ENCODE measurements around the gene ADARB1. TPM values are rescaled to one million over a fixed set of nuclear protein-coding genes. Genes with fewer than 3 reads are reported as not detected.

The ADARB1 gene
- total and polyA plus RNA-seq, 2 of the 8 experiments (the other 6 are each of a cell fraction or from before 2014, with no cell fraction given) = 4.7 to 14.9 TPM

DNA sequence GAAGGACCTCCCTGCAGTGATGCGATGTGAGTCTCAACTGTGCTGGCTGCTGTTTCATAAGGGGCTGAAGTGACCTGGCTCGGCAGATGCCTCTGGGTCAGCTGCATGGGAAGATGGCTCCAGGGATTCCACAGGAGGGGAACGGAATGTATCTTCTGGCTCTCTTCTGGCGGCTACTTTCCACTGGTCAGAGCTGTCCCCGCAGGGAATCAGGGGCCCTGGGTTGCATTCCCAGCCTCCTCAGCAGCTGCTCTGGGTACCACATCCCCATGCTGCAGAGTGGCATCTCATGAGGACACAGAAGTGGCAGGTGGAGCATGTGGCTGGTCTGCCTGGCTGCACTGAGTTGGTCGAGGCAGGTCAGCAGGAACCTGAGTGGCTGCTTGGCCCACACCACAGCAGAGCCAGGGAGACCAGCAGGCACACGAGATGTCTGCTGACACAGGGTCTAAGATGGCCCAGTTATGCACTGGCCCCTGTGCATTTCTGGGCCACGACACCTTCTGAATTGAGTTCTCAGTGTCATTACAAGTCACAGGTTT, 170.5 kb downstream of the ADARB1 start:
- H4K20me1 ChIP-seq (replicated peaks in 1 of 2; ENCODE audit: control insufficient read depth in 1 of 2, insufficient read depth in 2 of 2, low read length in 2 of 2) = no peaks in the 10 kb centered on the region
- H3K4me1 ChIP-seq (replicated peaks in 1 of 4; ENCODE audit: control insufficient read depth in 3 of 4, insufficient read depth in 4 of 4, low read length in 3 of 4) = peaks cover 0 to 13% (median 7%) of the 10 kb centered on the region in 4 experiments; a peak in 5 of 7 replicates
- H3K4ac ChIP-seq (replicated peaks; ENCODE audit: insufficient read length, low read depth, low read length) = no peak overlapping the region
- no peak overlapping the region for H3K56ac ChIP-seq (replicated peaks; ENCODE audit: insufficient read length, low read depth, low read length)
- no peak overlapping the region for H2BK15ac ChIP-seq (ENCODE audit: low read length)
- FAIRE-seq (no peak), DNase-seq (ENCODE audit: low read depth in 1 of 2, low spot score in 2 of 2) (no peak)
- no peaks in the 10 kb centered on the region; a peak in 1 of 7 replicates for H3K27me3 ChIP-seq (replicated peaks in 1 of 4; ENCODE audit: control insufficient read depth in 3 of 4, extremely low read depth in 1 of 4, insufficient read depth in 3 of 4, low read length in 3 of 4)
- no peak overlapping the region for H3K4me3 ChIP-seq (ENCODE audit: extremely low read depth in 1 of 4, insufficient read depth in 2 of 4, low read depth in 3 of 4, low read length in 4 of 4)
- no peak overlapping the region for H3K23ac ChIP-seq (ENCODE audit: insufficient read length)
- no peak overlapping the region; the same call in 1 of the 2 replicates for H2AFZ ChIP-seq (ENCODE audit: low read length)
- H3K23me2 ChIP-seq (ENCODE audit: low read depth, low read length) = no peaks in the 10 kb centered on the region
- H4K8ac ChIP-seq (ENCODE audit: extremely low read depth, insufficient read depth, low read length) = no peak overlapping the region; the same call in 1 of the 2 replicates
- H3K36me3 ChIP-seq (ENCODE audit: control insufficient read depth in 2 of 4, insufficient read depth in 4 of 4, low read length in 3 of 4) = no peaks in the 10 kb centered on the region
- H3K18ac ChIP-seq (ENCODE audit: extremely low read depth, low read length) = no peak overlapping the region
- no peak overlapping the region for H4K91ac ChIP-seq (replicated peaks; ENCODE audit: insufficient read length, low read length)
- H3K4me2 ChIP-seq (ENCODE audit: insufficient read depth in 1 of 2, low read depth in 2 of 2, low read length in 2 of 2) = no peak overlapping the region
- peaks cover 6 to 15% of the 10 kb centered on the region in 2 experiments; a peak in 3 of 4 replicates for H3K9me3 ChIP-seq (ENCODE audit: insufficient read depth in 2 of 2, low read depth in 1 of 2, low read length in 1 of 2)
- no peak overlapping the region for H2AK5ac ChIP-seq (ENCODE audit: low read depth, low read length)
- no peak overlapping the region for H3K14ac ChIP-seq (ENCODE audit: insufficient read length)
- H2BK120ac ChIP-seq (replicated peaks; ENCODE audit: low read depth, low read length) = no peak overlapping the region
- no peaks in the 10 kb centered on the region for H3K79me1 ChIP-seq (ENCODE audit: low read depth, low read length)
- no peak overlapping the region for H2BK5ac ChIP-seq (ENCODE audit: low read depth, low read length)
- H2BK12ac ChIP-seq (ENCODE audit: low read depth, low read length) = no peak overlapping the region
- CTCF ChIA-PET (ENCODE audit: partially characterized antibody) = no interaction called here
- H3K9ac ChIP-seq (replicated peaks in 1 of 4; ENCODE audit: extremely low read depth in 1 of 4, low read depth in 3 of 4, low read length in 3 of 4) = no peak overlapping the region
- H3K79me2 ChIP-seq (ENCODE audit: control insufficient read depth in 1 of 2, insufficient read depth in 2 of 2, low read length in 2 of 2) = no peaks in the 10 kb centered on the region
- POLR2A ChIA-PET (ENCODE audit: partially characterized antibody) = interaction anchor here (1.1 kb wide), 1 partner anchor 9 kb away, joined by 3 read pairs; no protein-coding TSS in a partner anchor
- H4K5ac ChIP-seq (ENCODE audit: insufficient read length, low read depth, low read length) = no peak overlapping the region
- 83% methylated on average over 7 of the region's 8 CpGs; no CpG with 5 or more reads in 1 of the 2 experiments for WGBS, 2 experiments (ENCODE audit: extremely low coverage in 1 of 2, insufficient coverage in 1 of 2, insufficient read length in 1 of 2, insufficient replicate concordance in 2 of 2, low coverage in 1 of 2, low lambda C conversion rate in 2 of 2, missing lambda C conversion rate in 1 of 2)
- no peak overlapping the region for H3K27ac ChIP-seq (ENCODE audit: low read depth, low read length)
- no peak overlapping the region for H2BK20ac ChIP-seq (ENCODE audit: low read length)
- TF ChIP-seq USF2 (IDR thresholded peaks at IDR 0.05; ENCODE audit: low read length) (no peak), MAFK (IDR thresholded peaks at IDR 0.05; ENCODE audit: low read depth, low read length) (no peak)

Measured in H1 (cell line).